Colonic mucosa (tissue), 4 donors: ENCODE measurements around the gene LRP1B. TPM values are rescaled to one million over a fixed set of nuclear protein-coding genes. Genes with fewer than 3 reads are reported as not detected.

ENCODE experiments used
- DNase-seq: peaks from one replicate; pipeline ENCODE4 v3.0.0-alpha.2; 2020
- H3K27ac ChIP-seq: fragments of 200-600 bp; one replicate; pipeline ENCODE4 v1.8.0; 2021
- H3K27me3 ChIP-seq: fragments of 200-600 bp; one replicate; pipeline ENCODE4 v1.8.0; 2021
- H3K36me3 ChIP-seq: fragments of 200-600 bp; one replicate; pipeline ENCODE4 v1.8.0; 2021
- H3K4me1 ChIP-seq: fragments of 200-600 bp; one replicate; pipeline ENCODE4 v1.8.0; 2021; ENCODE audit warnings: mild to moderate bottlenecking
- H3K4me3 ChIP-seq: fragments of 200-600 bp; one replicate; pipeline ENCODE4 v1.8.0; 2021
- H3K9ac ChIP-seq, 2 donors: one replicate each; pipeline ENCODE4 v1.7.0; 2013; ENCODE audit warnings: control low read depth in 2 of 2, low read depth in 2 of 2, low read length in 2 of 2
- H3K9me3 ChIP-seq: fragments of 200-600 bp; one replicate; pipeline ENCODE4 v1.8.0; 2021
- intact Hi-C: fragments of 100-400 bp; cut with DNase I; formaldehyde crosslinking; loops from one replicate; pipeline ENCODE4 v1.14.1; 2022
- total RNA-seq, 2 donors: library from RNA; stranded (reverse); fragmentation: NEBNext Ultra II Directional in 1 of 2; extraction: Animal tissue kit (Norgen Biotek cat#: 25700) in 1 of 2; gene quantifications; one replicate each; pipeline ENCODE4 v1.2.1, GENCODE V29; 2021
- TF ChIP-seq, protein P1 (sequence below): fragments of 200-600 bp; IDR thresholded peaks from one replicate; pipeline ENCODE4 v1.8.0; 2022; ENCODE audit warnings: antibody characterized with exemption, mild to moderate bottlenecking
- donor health status: healthy.
- donor health status: DM: no; HTN: no; CAD: no.
- donor health status: DM: no; HTN: no; CAD: no.

The LRP1B gene
- total RNA-seq, 2 donors from 2014 or later, result 0.10 to 0.19 TPM

DNA sequence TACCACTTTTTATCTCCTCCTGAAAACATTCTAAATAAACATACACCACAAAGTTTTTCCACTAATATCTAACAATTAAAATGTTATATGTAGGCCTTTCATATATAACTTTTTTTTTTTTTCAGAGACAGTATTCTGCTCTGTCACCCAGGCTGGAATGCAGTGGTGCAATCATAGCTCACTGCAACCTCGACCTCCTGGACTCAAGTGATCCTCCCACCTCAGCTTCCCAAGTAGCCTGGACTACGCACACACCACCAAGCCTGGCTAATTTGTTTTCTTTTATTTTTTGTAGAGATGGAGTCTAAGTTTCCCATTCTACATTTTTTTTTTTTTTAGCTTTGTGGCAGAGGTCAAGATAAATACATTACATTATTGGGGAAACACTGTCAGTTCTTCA is 1738.0 kb downstream of the LRP1B start:
- no peak overlapping the region for H3K27ac ChIP-seq
- H3K4me1 ChIP-seq, result no peaks in the 10 kb centered on the region
- TF ChIP-seq, protein P1, sequence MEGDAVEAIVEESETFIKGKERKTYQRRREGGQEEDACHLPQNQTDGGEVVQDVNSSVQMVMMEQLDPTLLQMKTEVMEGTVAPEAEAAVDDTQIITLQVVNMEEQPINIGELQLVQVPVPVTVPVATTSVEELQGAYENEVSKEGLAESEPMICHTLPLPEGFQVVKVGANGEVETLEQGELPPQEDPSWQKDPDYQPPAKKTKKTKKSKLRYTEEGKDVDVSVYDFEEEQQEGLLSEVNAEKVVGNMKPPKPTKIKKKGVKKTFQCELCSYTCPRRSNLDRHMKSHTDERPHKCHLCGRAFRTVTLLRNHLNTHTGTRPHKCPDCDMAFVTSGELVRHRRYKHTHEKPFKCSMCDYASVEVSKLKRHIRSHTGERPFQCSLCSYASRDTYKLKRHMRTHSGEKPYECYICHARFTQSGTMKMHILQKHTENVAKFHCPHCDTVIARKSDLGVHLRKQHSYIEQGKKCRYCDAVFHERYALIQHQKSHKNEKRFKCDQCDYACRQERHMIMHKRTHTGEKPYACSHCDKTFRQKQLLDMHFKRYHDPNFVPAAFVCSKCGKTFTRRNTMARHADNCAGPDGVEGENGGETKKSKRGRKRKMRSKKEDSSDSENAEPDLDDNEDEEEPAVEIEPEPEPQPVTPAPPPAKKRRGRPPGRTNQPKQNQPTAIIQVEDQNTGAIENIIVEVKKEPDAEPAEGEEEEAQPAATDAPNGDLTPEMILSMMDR, result no peak
- no peaks in the 10 kb centered on the region for H3K36me3 ChIP-seq
- no peak for DNase-seq
- no peaks in the 10 kb centered on the region for H3K9me3 ChIP-seq
- H3K27me3 ChIP-seq, result no peaks in the 10 kb centered on the region
- no peak overlapping the region for H3K9ac ChIP-seq
- intact Hi-C loops, result no loop called here
- no peak overlapping the region for H3K4me3 ChIP-seq

DNA sequence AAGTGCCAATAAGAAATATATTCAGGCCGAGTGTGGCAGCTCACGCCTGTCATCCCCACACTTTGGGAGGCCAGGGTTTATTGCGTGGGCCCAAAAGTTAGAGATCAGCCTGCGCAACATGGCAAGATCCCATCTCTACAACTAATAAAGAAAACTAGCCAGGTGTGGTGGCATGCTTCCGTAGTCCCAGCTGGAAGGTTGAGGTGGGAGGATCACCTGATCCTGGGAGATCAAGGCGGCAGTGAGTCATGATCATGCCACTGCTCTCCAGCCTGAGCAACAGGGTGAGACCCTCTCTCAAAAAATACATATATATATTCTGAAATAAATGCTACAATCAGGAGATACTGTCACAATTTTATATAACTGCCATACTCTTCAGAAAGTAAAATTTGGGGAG is 1745.9 kb downstream of the LRP1B start:
- no peak overlapping the region for H3K9ac ChIP-seq
- no peaks in the 10 kb centered on the region for H3K27me3 ChIP-seq
- H3K9me3 ChIP-seq, result no peaks in the 10 kb centered on the region
- intact Hi-C loops, result no loop called here
- H3K27ac ChIP-seq, result no peak overlapping the region
- H3K4me1 ChIP-seq, result no peaks in the 10 kb centered on the region
- no peaks in the 10 kb centered on the region for H3K36me3 ChIP-seq
- H3K4me3 ChIP-seq, result no peak overlapping the region
- no peak for DNase-seq
- TF ChIP-seq, protein P1, result no peak

DNA sequence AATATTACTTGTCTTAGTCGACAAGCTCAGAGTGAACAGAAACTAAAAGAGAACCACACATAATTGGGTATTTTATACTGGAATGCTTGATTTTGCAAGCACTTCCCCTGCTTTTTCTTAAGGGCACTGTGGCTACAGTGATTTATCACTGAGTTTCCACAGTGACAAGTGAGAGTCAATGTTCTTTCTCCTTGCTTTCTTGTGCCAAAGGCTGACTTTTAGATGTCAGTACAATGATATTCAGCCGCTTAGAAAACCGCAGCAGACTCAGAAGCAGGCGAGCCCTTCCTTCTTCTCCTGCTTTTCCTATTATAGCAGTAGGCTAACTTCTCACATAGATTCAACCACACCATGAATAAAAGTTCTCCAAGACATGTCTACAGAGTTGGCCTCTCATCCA is 1747.0 kb downstream of the LRP1B start:
- intact Hi-C loops, result no loop called here
- TF ChIP-seq, protein P1, result no peak
- no peaks in the 10 kb centered on the region for H3K9me3 ChIP-seq
- no peaks in the 10 kb centered on the region for H3K36me3 ChIP-seq
- DNase-seq, result no peak
- H3K4me1 ChIP-seq, result no peaks in the 10 kb centered on the region
- H3K27ac ChIP-seq, result no peak overlapping the region
- H3K9ac ChIP-seq, result no peak overlapping the region
- no peaks in the 10 kb centered on the region for H3K27me3 ChIP-seq
- H3K4me3 ChIP-seq, result no peak overlapping the region

DNA sequence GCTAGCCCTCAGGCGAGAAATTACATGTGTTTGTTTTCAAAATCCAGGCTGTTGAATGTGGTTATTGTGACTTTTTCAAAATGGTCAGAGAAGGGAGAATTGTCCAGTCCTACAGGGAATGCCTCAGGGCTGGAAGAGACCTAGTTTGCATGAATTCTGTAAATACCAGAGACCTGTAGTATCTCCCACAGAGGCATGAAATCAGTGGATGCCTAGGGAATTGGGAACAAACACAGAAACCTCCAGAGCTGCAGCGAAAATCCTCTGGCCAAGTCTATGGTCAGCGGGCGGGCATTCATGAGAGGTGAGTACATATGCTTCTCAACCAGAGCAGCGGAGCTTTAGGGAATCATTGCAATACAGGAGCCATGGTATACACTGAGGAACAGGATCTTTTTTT is 1754.1 kb downstream of the LRP1B start:
- Histone ChIP-seq H3K4me3 (no peak overlapping the region), H3K27me3 (no peaks in the 10 kb centered on the region), H3K36me3 (no peaks in the 10 kb centered on the region), H3K27ac (no peak overlapping the region), H3K9me3 (no peaks in the 10 kb centered on the region), H3K9ac (no peak overlapping the region), H3K4me1 (no peaks in the 10 kb centered on the region)
- TF ChIP-seq, protein P1, result no peak
- no peak for DNase-seq
- intact Hi-C loops, result no loop called here

DNA sequence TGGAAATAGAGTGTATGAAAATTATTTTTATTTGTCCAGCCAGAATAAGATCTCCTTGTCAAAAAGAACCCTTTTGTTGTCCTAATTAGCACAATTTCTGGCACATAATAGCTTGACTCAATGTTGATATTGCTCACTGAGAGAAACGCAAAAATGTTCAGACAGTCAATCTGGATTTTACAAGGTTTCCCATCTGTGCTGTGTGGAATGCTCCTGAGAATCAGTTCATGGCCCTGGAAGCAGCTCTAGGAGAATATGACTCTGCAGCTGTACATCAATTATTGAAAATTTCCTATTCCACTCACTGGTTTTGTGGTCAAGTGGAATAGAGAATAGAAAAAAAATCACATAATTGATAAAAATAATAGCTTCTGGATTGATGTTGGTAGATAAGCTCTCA is 1767.7 kb downstream of the LRP1B start:
- no peak overlapping the region for H3K4me3 ChIP-seq

More for the DNA sequence above, 1767.7 kb downstream of the LRP1B start:
- Histone ChIP-seq H3K36me3 (no peaks in the 10 kb centered on the region), H3K4me1 (no peaks in the 10 kb centered on the region), H3K27me3 (no peaks in the 10 kb centered on the region), H3K27ac (no peak overlapping the region), H3K9ac (no peak overlapping the region), H3K9me3 (no peaks in the 10 kb centered on the region)
- intact Hi-C loops, result no loop called here
- TF ChIP-seq, protein P1, result no peak
- no peak for DNase-seq
